OCI-LY1 (cell line): ENCODE measurements around the gene ESPNL.

ENCODE experiments used
- EZH2 ChIP-seq: fragments of 200-600 bp; sonication (generic), shearing (Covaris generic); IDR thresholded peaks from 2 replicates; pipeline ENCODE4 v1.8.0; 2017; ENCODE audit warnings: borderline replicate concordance, mixed run types, mild to moderate bottlenecking, antibody characterized with exemption, low read length, moderate library complexity, mixed read lengths
- TF ChIP-seq, protein P1 (sequence below): fragments of 200-600 bp; sonication (generic), shearing (Covaris generic); IDR thresholded peaks from 2 replicates; pipeline ENCODE4 v1.5.1; 2017; ENCODE audit warnings: mild to moderate bottlenecking, antibody characterized with exemption, low read length, moderate library complexity, mixed read lengths

DNA sequence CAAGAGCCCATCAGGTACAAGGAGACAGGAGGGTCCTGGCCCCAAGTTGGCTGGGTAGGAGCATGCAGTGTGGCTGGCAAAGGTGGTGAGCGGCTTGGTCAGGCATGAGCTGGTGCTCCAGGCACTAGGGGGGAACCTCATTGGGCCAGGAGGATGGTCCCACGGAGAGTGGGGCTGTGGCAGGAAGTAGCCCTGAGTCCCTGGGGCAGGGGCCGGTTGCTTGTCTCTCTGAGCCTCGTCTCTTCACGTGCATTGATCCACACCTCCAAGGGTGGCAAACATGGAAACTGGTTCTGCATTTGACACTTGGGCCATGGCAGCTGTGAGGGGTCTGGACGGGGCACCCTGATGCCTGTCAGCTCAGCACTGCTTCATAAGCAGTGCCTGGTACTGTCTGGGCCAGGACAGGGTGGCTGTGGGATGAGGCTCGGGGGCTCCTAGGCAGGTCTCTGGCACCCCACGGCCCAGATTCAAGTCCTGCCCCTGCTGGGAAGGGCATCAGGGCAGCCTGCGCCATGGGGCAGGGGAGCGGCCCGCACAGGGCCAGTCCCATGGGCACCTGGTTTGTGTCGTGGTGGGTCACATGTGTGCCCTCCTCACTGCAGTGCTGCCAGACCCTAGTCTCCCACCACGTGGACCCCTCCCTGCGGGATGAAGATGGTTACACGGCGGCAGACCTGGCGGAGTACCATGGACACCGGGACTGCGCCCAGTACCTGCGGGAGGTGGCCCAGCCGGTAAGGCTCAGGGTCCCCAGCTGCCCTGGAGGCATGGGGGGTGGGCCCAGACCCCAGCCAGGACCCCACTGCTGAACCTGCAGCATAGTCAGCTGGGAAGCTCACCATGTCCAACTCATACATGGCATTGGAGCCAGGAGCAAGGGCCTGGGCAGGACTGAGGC lies 16.4 kb downstream of the ESPNL start:
- TF ChIP-seq, protein P1, sequence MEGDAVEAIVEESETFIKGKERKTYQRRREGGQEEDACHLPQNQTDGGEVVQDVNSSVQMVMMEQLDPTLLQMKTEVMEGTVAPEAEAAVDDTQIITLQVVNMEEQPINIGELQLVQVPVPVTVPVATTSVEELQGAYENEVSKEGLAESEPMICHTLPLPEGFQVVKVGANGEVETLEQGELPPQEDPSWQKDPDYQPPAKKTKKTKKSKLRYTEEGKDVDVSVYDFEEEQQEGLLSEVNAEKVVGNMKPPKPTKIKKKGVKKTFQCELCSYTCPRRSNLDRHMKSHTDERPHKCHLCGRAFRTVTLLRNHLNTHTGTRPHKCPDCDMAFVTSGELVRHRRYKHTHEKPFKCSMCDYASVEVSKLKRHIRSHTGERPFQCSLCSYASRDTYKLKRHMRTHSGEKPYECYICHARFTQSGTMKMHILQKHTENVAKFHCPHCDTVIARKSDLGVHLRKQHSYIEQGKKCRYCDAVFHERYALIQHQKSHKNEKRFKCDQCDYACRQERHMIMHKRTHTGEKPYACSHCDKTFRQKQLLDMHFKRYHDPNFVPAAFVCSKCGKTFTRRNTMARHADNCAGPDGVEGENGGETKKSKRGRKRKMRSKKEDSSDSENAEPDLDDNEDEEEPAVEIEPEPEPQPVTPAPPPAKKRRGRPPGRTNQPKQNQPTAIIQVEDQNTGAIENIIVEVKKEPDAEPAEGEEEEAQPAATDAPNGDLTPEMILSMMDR = no peak
- TF ChIP-seq EZH2 = no peak
